ENCODE data around the gene ARHGAP22.

- TF ChIP-seq CTCF (conservative IDR thresholded peaks at IDR 0.05 in 1 of 2, IDR thresholded peaks at IDR 0.05 in 1 of 2; ENCODE audit: extremely low read depth in 1 of 2, insufficient read depth in 1 of 2, low read depth in 1 of 2, low read length in 2 of 2) (no peak), EZH2 (IDR thresholded peaks at IDR 0.05; ENCODE audit: borderline replicate concordance, low read length) (no peak)
Measured at GRCh38 chr10:48653944-48654698, 49.2 kb upstream of the ARHGAP22 start.
